Measurements from ENCODE around the gene ABCG1. TPM values are rescaled to one million over a fixed set of nuclear protein-coding genes. Genes with fewer than 3 reads are reported as not detected.

ABCG1 gene
- total and polyA plus RNA-seq, 4 donors = 1.6 to 9.7 (median 5.3) TPM

DNA sequence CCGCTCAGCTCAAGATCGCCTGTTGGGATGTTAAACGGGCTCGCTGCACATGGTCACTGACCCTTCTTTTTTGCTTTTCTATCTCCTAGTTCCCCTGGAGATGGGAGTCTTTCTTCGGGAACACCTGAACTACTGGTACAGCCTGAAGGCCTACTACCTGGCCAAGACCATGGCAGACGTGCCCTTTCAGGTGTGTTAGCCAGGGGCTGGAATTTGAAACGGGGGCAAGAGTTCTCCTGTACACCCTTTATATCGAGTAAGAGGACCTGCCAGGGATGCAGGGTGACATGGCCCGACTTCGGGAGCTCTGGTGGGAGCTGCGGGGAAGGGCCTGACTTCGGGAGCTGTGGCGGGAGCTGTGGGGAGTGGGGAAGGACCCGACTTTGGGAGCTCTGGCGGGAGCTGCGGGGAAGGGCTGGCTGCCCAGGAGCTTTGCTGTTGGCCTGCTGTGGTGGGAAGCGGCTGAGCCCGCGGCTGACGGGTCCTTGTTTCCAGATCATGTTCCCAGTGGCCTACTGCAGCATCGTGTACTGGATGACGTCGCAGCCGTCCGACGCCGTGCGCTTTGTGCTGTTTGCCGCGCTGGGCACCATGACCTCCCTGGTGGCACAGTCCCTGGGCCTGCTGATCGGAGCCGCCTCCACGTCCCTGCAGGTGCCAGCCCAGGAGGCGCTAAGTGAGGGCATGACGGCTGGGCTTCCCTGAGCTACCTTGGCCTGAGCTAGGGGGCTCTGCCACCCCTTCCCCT is 72.2 kb downstream of the ABCG1 start:
- H3K4me3 ChIP-seq (ENCODE audit: low read depth in 1 of 3, low read length in 3 of 3) = no peak overlapping the region
- DNase-seq (ENCODE audit: low spot score) = no peak
- H3K27ac ChIP-seq (ENCODE audit: low read depth in 1 of 2, low read length in 2 of 2) = no peak overlapping the region
- H3K9me3 ChIP-seq (ENCODE audit: control insufficient read depth in 4 of 4, low read length in 3 of 4) = no peaks in the 10 kb centered on the region
- H3K9ac ChIP-seq (ENCODE audit: low read depth in 1 of 2, low read length in 2 of 2) = no peak overlapping the region
- H3K27me3 ChIP-seq (ENCODE audit: control insufficient read depth in 4 of 4, insufficient read depth in 4 of 4, low read length in 3 of 4) = no peaks in the 10 kb centered on the region
- 93% methylated on average over 35 of the region's 35 CpGs for WGBS
- TF ChIP-seq HNF4G (IDR thresholded peaks at IDR 0.05) (no peak), RAD21 (IDR thresholded peaks at IDR 0.05) (no peak), SP1 (IDR thresholded peaks at IDR 0.05) (no peak), NR2F2 (IDR thresholded peaks at IDR 0.05) (no peak)
- TF ChIP-seq, protein P1, sequence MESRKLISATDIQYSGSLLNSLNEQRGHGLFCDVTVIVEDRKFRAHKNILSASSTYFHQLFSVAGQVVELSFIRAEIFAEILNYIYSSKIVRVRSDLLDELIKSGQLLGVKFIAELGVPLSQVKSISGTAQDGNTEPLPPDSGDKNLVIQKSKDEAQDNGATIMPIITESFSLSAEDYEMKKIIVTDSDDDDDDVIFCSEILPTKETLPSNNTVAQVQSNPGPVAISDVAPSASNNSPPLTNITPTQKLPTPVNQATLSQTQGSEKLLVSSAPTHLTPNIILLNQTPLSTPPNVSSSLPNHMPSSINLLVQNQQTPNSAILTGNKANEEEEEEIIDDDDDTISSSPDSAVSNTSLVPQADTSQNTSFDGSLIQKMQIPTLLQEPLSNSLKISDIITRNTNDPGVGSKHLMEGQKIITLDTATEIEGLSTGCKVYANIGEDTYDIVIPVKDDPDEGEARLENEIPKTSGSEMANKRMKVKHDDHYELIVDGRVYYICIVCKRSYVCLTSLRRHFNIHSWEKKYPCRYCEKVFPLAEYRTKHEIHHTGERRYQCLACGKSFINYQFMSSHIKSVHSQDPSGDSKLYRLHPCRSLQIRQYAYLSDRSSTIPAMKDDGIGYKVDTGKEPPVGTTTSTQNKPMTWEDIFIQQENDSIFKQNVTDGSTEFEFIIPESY (IDR thresholded peaks at IDR 0.05) = no peak
- H3K36me3 ChIP-seq (ENCODE audit: control insufficient read depth in 4 of 4, insufficient read depth in 3 of 4, low read depth in 1 of 4, low read length in 3 of 4) = peaks cover 0 to 6% (median 2%) of the 10 kb centered on the region in 4 donors
- no peaks in the 10 kb centered on the region for H3K4me1 ChIP-seq (ENCODE audit: control insufficient read depth in 4 of 4, insufficient read depth in 4 of 4, low read length in 3 of 4)

DNA sequence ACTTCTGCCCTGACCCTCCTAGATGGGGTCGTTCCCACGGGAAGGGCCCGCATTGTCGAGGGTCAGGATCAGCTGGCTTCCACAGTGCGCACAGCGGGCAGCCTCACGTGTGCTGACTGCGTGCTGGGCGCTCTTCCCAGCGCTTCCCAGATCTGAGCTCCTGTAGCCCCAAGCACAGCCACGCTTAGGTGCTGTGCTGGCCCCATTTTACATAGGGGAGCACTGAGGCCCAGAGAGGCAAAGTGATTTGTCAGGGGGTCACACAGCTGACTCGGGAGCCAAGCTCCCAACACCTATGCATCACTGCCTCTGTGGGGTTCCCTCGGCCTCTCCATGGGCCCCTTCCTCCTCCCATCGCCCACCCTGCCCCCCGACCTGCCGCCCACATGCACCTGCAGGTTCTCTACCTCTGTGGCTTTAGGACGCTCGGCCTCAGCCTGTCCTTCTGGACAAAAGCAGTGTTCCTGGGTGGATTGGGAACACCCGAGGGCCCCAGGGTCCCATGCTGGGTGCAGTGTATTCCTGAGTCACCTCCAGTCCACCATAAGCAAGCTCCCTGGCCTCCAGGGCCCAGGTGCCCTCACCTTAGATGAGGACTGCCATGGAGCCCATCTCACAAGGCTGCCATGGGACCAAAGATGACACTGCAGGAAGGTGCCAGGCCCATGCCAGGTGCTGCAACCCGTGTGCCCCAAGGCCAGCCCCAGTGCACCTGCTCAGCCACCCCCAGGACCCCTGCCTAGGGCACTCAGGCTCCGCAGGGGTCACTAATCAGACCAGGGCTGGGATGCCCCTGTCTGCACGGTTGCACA is 73.0 kb downstream of the ABCG1 start:
- Histone ChIP-seq H3K9ac (ENCODE audit: low read depth in 1 of 2, low read length in 2 of 2) (no peak overlapping the region), H3K9me3 (ENCODE audit: control insufficient read depth in 4 of 4, low read length in 3 of 4) (no peaks in the 10 kb centered on the region), H3K36me3 (ENCODE audit: control insufficient read depth in 4 of 4, insufficient read depth in 3 of 4, low read depth in 1 of 4, low read length in 3 of 4) (peaks cover 0 to 6% (median 2%) of the 10 kb centered on the region in 4 donors), H3K4me3 (ENCODE audit: low read depth in 1 of 3, low read length in 3 of 3) (no peak overlapping the region), H3K27ac (ENCODE audit: low read depth in 1 of 2, low read length in 2 of 2) (no peak overlapping the region), H3K4me1 (ENCODE audit: control insufficient read depth in 4 of 4, insufficient read depth in 4 of 4, low read length in 3 of 4) (no peaks in the 10 kb centered on the region), H3K27me3 (ENCODE audit: control insufficient read depth in 4 of 4, insufficient read depth in 4 of 4, low read length in 3 of 4) (no peaks in the 10 kb centered on the region)
- no peak for TF ChIP-seq RAD21 (IDR thresholded peaks at IDR 0.05)
- TF ChIP-seq NR2F2 (IDR thresholded peaks at IDR 0.05) = no peak
- no peak for TF ChIP-seq FOXA1 (IDR thresholded peaks at IDR 0.05)
- no peak for TF ChIP-seq GABPA (IDR thresholded peaks at IDR 0.05 in 1 of 2, conservative IDR thresholded peaks at IDR 0.05 in 1 of 2)
- TF ChIP-seq, protein P2, sequence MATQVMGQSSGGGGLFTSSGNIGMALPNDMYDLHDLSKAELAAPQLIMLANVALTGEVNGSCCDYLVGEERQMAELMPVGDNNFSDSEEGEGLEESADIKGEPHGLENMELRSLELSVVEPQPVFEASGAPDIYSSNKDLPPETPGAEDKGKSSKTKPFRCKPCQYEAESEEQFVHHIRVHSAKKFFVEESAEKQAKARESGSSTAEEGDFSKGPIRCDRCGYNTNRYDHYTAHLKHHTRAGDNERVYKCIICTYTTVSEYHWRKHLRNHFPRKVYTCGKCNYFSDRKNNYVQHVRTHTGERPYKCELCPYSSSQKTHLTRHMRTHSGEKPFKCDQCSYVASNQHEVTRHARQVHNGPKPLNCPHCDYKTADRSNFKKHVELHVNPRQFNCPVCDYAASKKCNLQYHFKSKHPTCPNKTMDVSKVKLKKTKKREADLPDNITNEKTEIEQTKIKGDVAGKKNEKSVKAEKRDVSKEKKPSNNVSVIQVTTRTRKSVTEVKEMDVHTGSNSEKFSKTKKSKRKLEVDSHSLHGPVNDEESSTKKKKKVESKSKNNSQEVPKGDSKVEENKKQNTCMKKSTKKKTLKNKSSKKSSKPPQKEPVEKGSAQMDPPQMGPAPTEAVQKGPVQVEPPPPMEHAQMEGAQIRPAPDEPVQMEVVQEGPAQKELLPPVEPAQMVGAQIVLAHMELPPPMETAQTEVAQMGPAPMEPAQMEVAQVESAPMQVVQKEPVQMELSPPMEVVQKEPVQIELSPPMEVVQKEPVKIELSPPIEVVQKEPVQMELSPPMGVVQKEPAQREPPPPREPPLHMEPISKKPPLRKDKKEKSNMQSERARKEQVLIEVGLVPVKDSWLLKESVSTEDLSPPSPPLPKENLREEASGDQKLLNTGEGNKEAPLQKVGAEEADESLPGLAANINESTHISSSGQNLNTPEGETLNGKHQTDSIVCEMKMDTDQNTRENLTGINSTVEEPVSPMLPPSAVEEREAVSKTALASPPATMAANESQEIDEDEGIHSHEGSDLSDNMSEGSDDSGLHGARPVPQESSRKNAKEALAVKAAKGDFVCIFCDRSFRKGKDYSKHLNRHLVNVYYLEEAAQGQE (IDR thresholded peaks at IDR 0.05) = no peak
- TF ChIP-seq, protein P3, sequence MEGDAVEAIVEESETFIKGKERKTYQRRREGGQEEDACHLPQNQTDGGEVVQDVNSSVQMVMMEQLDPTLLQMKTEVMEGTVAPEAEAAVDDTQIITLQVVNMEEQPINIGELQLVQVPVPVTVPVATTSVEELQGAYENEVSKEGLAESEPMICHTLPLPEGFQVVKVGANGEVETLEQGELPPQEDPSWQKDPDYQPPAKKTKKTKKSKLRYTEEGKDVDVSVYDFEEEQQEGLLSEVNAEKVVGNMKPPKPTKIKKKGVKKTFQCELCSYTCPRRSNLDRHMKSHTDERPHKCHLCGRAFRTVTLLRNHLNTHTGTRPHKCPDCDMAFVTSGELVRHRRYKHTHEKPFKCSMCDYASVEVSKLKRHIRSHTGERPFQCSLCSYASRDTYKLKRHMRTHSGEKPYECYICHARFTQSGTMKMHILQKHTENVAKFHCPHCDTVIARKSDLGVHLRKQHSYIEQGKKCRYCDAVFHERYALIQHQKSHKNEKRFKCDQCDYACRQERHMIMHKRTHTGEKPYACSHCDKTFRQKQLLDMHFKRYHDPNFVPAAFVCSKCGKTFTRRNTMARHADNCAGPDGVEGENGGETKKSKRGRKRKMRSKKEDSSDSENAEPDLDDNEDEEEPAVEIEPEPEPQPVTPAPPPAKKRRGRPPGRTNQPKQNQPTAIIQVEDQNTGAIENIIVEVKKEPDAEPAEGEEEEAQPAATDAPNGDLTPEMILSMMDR (IDR thresholded peaks at IDR 0.05; ENCODE audit: low read depth, low read length, missing input control) = no peak
- no peak for TF ChIP-seq HNF4G (IDR thresholded peaks at IDR 0.05)
- no peak for TF ChIP-seq YY1 (IDR thresholded peaks at IDR 0.05)
- no peak for TF ChIP-seq RXRA (IDR thresholded peaks at IDR 0.05)
- no peak for TF ChIP-seq FOXA2 (IDR thresholded peaks at IDR 0.05)
- TF ChIP-seq TAF1 (conservative IDR thresholded peaks at IDR 0.05) = no peak
- no peak for TF ChIP-seq EGR1 (IDR thresholded peaks at IDR 0.05; ENCODE audit: low read depth in 2 of 2)
- TF ChIP-seq, protein P1 (IDR thresholded peaks at IDR 0.05) = no peak
- TF ChIP-seq JUND (IDR thresholded peaks at IDR 0.05) = no peak
- TF ChIP-seq, protein P4, sequence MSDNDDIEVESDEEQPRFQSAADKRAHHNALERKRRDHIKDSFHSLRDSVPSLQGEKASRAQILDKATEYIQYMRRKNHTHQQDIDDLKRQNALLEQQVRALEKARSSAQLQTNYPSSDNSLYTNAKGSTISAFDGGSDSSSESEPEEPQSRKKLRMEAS (IDR thresholded peaks at IDR 0.05) = no peak
- no peak for TF ChIP-seq SP1 (IDR thresholded peaks at IDR 0.05)
- no peak for TF ChIP-seq HNF4A (conservative IDR thresholded peaks at IDR 0.05)
- TF ChIP-seq, protein P5, sequence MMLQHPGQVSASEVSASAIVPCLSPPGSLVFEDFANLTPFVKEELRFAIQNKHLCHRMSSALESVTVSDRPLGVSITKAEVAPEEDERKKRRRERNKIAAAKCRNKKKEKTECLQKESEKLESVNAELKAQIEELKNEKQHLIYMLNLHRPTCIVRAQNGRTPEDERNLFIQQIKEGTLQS (IDR thresholded peaks at IDR 0.05) = no peak
- WGBS = 96% methylated on average over 22 of the region's 22 CpGs
- DNase-seq (ENCODE audit: low spot score) = no peak

Data from liver (tissue), 9 donors.